H9 (cell line): ENCODE data around the gene GYG2. TPM values are rescaled to one million over a fixed set of nuclear protein-coding genes. Genes with fewer than 3 reads are reported as not detected.

Experiments used
- DNase-seq: peaks from one replicate; pipeline ENCODE4 v3.0.0-alpha.2; 2017
- H2AFZ ChIP-seq: one replicate; pipeline ENCODE4 v1.6.1; 2013; ENCODE audit warnings: mild to moderate bottlenecking, low read length, control low read depth, moderate library complexity
- H2AK5ac ChIP-seq: 2 replicates; pipeline ENCODE4 v1.6.1; 2013; ENCODE audit warnings: low read length, control low read depth, mixed read lengths; ENCODE audit not compliant: insufficient read length
- H2BK120ac ChIP-seq: one replicate; pipeline ENCODE4 v1.6.1; 2013; ENCODE audit warnings: low read depth, mild to moderate bottlenecking, low read length, control low read depth, inconsistent platforms; ENCODE audit not compliant: poor library complexity, severe bottlenecking
- H2BK12ac ChIP-seq: 2 replicates; pipeline ENCODE4 v1.6.1; 2013; ENCODE audit warnings: low read length, control low read depth, mixed read lengths, low read depth; ENCODE audit not compliant: insufficient read length
- H2BK15ac ChIP-seq: 2 replicates; pipeline ENCODE4 v1.6.1; 2013; ENCODE audit warnings: low read depth, low read length, control low read depth
- H2BK20ac ChIP-seq: one replicate; pipeline ENCODE4 v1.6.1; 2013; ENCODE audit warnings: low read depth, mild to moderate bottlenecking, low read length, control low read depth, inconsistent platforms; ENCODE audit not compliant: poor library complexity, severe bottlenecking
- H2BK5ac ChIP-seq: 2 replicates; pipeline ENCODE4 v1.6.1; 2013; ENCODE audit warnings: low read length, control low read depth, mixed read lengths; ENCODE audit not compliant: insufficient read length
- H3K14ac ChIP-seq: 2 replicates; pipeline ENCODE4 v1.6.1; 2013; ENCODE audit warnings: low read length, control low read depth; ENCODE audit not compliant: insufficient read depth
- H3K18ac ChIP-seq: 2 replicates; pipeline ENCODE4 v1.6.1; 2013; ENCODE audit warnings: low read depth, mild to moderate bottlenecking, mixed read lengths, low read length, control low read depth; ENCODE audit not compliant: insufficient read length
- H3K23ac ChIP-seq: 2 replicates; pipeline ENCODE4 v1.6.1; 2013; ENCODE audit warnings: low read length, control low read depth, mixed read lengths, low read depth; ENCODE audit not compliant: insufficient read length
- H3K23me2 ChIP-seq: 2 replicates; pipeline ENCODE4 v1.6.1; 2013; ENCODE audit warnings: low read depth, mild to moderate bottlenecking, mixed read lengths, low read length, control low read depth; ENCODE audit not compliant: insufficient read length, poor library complexity, severe bottlenecking
- H3K27ac ChIP-seq: 2 replicates; pipeline ENCODE4 v1.5.1; 2013; ENCODE audit warnings: low read length, control low read depth, mixed read lengths, low read depth; ENCODE audit not compliant: insufficient read length
- H3K27me3 ChIP-seq: 2 replicates; pipeline ENCODE4 v1.6.1; 2013; ENCODE audit warnings: low read length, control low read depth, inconsistent platforms; ENCODE audit not compliant: insufficient read depth
- H3K4ac ChIP-seq: 2 replicates; pipeline ENCODE4 v1.6.1; 2013; ENCODE audit warnings: low read depth, mild to moderate bottlenecking, control low read depth, inconsistent platforms, low read length, moderate library complexity
- H3K4me1 ChIP-seq: 2 replicates; pipeline ENCODE4 v1.6.1; 2013; ENCODE audit warnings: low read length, control low read depth, inconsistent platforms; ENCODE audit not compliant: insufficient read depth
- H3K4me2 ChIP-seq: 2 replicates; pipeline ENCODE4 v1.6.1; 2013; ENCODE audit warnings: low read length, control low read depth, mixed read lengths; ENCODE audit not compliant: insufficient read length, insufficient read depth
- H3K56ac ChIP-seq: 2 replicates; pipeline ENCODE4 v1.6.1; 2013; ENCODE audit warnings: low read depth, mild to moderate bottlenecking, mixed read lengths, low read length, control low read depth; ENCODE audit not compliant: insufficient read length
- H3K79me1 ChIP-seq: 2 replicates; pipeline ENCODE4 v1.6.1; 2013; ENCODE audit warnings: low read depth, mild to moderate bottlenecking, moderate library complexity, low read length, control low read depth, inconsistent platforms; ENCODE audit not compliant: insufficient read depth, poor library complexity, severe bottlenecking
- H3K79me2 ChIP-seq: 2 replicates; pipeline ENCODE4 v1.6.1; 2013; ENCODE audit warnings: low read length, control low read depth, inconsistent platforms; ENCODE audit not compliant: insufficient read depth
- H3K9ac ChIP-seq: 2 replicates; pipeline ENCODE4 v1.6.1; 2013; ENCODE audit warnings: low read length, control low read depth, mixed read lengths; ENCODE audit not compliant: insufficient read length; ENCODE audit errors: extremely low read depth
- H3K9me3 ChIP-seq: one replicate; pipeline ENCODE4 v1.6.1; 2013; ENCODE audit warnings: low read depth, low read length, inconsistent platforms; ENCODE audit not compliant: control insufficient read depth
- H3T11ph ChIP-seq: one replicate; pipeline ENCODE4 v1.6.1; 2013; ENCODE audit warnings: mild to moderate bottlenecking, low read length, control low read depth, inconsistent platforms
- H4K20me1 ChIP-seq: one replicate; pipeline ENCODE4 v1.6.1; 2013; ENCODE audit not compliant: control insufficient read depth, insufficient read length, insufficient read depth
- H4K5ac ChIP-seq: 2 replicates; pipeline ENCODE4 v1.6.1; 2013; ENCODE audit warnings: low read depth, mild to moderate bottlenecking, mixed read lengths, low read length, control low read depth; ENCODE audit not compliant: insufficient read length
- H4K8ac ChIP-seq: replicated peaks from 2 replicates; pipeline ENCODE4 v1.6.1; 2013; ENCODE audit warnings: low read length, control low read depth, mixed read lengths, low read depth; ENCODE audit not compliant: insufficient read length
- H4K91ac ChIP-seq: 2 replicates; pipeline ENCODE4 v1.6.1; 2013; ENCODE audit warnings: low read depth, mild to moderate bottlenecking, moderate library complexity, mixed read lengths, low read length, control low read depth; ENCODE audit not compliant: insufficient read length
- H3K27ac Mint-ChIP-seq, 3 experiments: 2 replicates in 2 of 3; 3 replicates in 1 of 3; pipeline ENCODE4 v1.8.0; 2020 to 2021; ENCODE audit warnings: mixed read lengths in 3 of 3, mild to moderate bottlenecking in 1 of 3, moderate library complexity in 1 of 3
- H3K27me3 Mint-ChIP-seq: 2 replicates; pipeline ENCODE4 v1.8.0; 2021; ENCODE audit warnings: low read depth, mild to moderate bottlenecking, moderate library complexity, mixed read lengths
- H3K36me3 Mint-ChIP-seq, 3 experiments: 2 replicates in 2 of 3; 3 replicates in 1 of 3; pipeline ENCODE4 v1.8.0; 2020 to 2021; ENCODE audit warnings: low read depth in 3 of 3, mixed read lengths in 3 of 3; ENCODE audit not compliant: insufficient read depth in 1 of 3
- H3K4me1 Mint-ChIP-seq, 2 experiments: 2 replicates each; pipeline ENCODE4 v1.8.0; 2020; ENCODE audit warnings: mixed read lengths in 2 of 2
- H3K4me3 Mint-ChIP-seq, 2 experiments: 2 replicates in 1 of 2; 3 replicates in 1 of 2; pipeline ENCODE4 v1.8.0; 2020 to 2021; ENCODE audit warnings: mild to moderate bottlenecking in 2 of 2, mixed read lengths in 2 of 2, moderate library complexity in 1 of 2
- H3K9me3 Mint-ChIP-seq, 2 experiments: 2 replicates in 1 of 2; 3 replicates in 1 of 2; pipeline ENCODE4 v1.8.0; 2020; ENCODE audit warnings: mild to moderate bottlenecking in 2 of 2, mixed read lengths in 2 of 2, moderate library complexity in 1 of 2
- CTCF ChIP-seq: fragments of 200-600 bp; sonication (generic); conservative IDR thresholded peaks from 3 replicates; pipeline ENCODE4 v1.8.0; 2021; ENCODE audit warnings: antibody characterized with exemption, mild to moderate bottlenecking
- WGBS: extraction: QIAGEN DNeasy Blood & Tissue Kit; methylation state at CpG from one replicate; pipeline ENCODE4 v1.1.7; 2013; ENCODE audit warnings: missing lambda C conversion rate, low lambda C conversion rate, mixed read lengths; ENCODE audit not compliant: insufficient read length; ENCODE audit errors: extremely low coverage; 5-methylcytosine and 5-hydroxymethylcytosine counted together
- total RNA-seq: library from RNA; stranded (reverse); gene quantifications from 2 replicates; pipeline ENCODE4 v1.2.1, GENCODE V29; 2021

GYG2 gene
- total RNA-seq, 1 experiment from 2014 or later = 95.9 TPM

GRCh38 chrX:2829469-2830246 lies 928 bp downstream of the GYG2 start:
- Histone ChIP-seq H3K27ac (no peak overlapping the region), H3K9me3 (no peaks in the 10 kb centered on the region), H4K20me1 (no peaks in the 10 kb centered on the region), H2BK12ac (no peak overlapping the region), H3T11ph (no peak overlapping the region), H2AK5ac (no peak overlapping the region), H2BK5ac (no peak overlapping the region), H3K79me1 (peaks cover 3% of the 10 kb centered on the region), H2BK15ac (no peak overlapping the region), H3K9ac (no peak overlapping the region), H3K23me2 (peaks cover 11% of the 10 kb centered on the region), H4K5ac (no peak overlapping the region), H2BK120ac (no peak overlapping the region), H3K56ac (no peak overlapping the region), H3K23ac (no peak overlapping the region), H3K18ac (no peak overlapping the region), H4K91ac (no peak overlapping the region), H3K4me2 (peak overlapping the region; percentile 66), H3K4ac (no peak overlapping the region), H2AFZ (no peak overlapping the region), H3K4me1 (peaks cover 5% of the 10 kb centered on the region), H2BK20ac (no peak overlapping the region), H3K14ac (peak overlapping the region; percentile 82), H4K8ac (no peak overlapping the region), H3K27me3 (no peaks in the 10 kb centered on the region; the same call in 1 of the 2 replicates), H3K79me2 (no peaks in the 10 kb centered on the region; the same call in 1 of the 2 replicates)
- Mint-ChIP-seq H3K4me3 (peak overlapping the region in 1 of 2 experiments; percentile 78; a peak in 4 of 5 replicates), H3K4me1 (peaks cover 10 to 13% of the 10 kb centered on the region in 2 experiments), H3K36me3 (peaks cover 34 to 36% (median 34%) of the 10 kb centered on the region in 3 experiments), H3K9me3 (peaks cover 0 to 2% of the 10 kb centered on the region in 2 experiments; a peak in 3 of 5 replicates), H3K27me3 (no peaks in the 10 kb centered on the region), H3K27ac (no peak overlapping the region; a peak in 1 of 7 replicates)
- no peak for TF ChIP-seq CTCF
- WGBS = no CpG with 5 or more reads among the region's 62 CpGs
- DNase-seq = no peak
